Hypothalamus (tissue), 51 donors: ENCODE data around the gene WDR7.

ENCODE experiments used
- DNase-seq, 51 donors: peaks; one replicate each; lab custom pipeline; 2025; lab: John Stamatoyannopoulos, UW

WDR7 gene

GRCh38 chr18:56982766-56983165 is 331.6 kb downstream of the WDR7 start:
- no peak for DNase-seq

GRCh38 chr18:56983275-56983992 is 332.3 kb downstream of the WDR7 start:
- no peak for DNase-seq

- peak in 4 of 51 donors; percentile 2 to 26 (median 13) for DNase-seq
Measured at GRCh38 chr18:56984731-56985130, 333.6 kb downstream of the WDR7 start.

- no peak for DNase-seq
Measured at GRCh38 chr18:56986829-56987228, 335.7 kb downstream of the WDR7 start.

GRCh38 chr18:56987236-56987635 is 336.1 kb downstream of the WDR7 start:
- DNase-seq: no peak

- no peak for DNase-seq
Measured at GRCh38 chr18:56988022-56988421, 336.9 kb downstream of the WDR7 start.

GRCh38 chr18:56990678-56991077 is 339.5 kb downstream of the WDR7 start:
- DNase-seq: no peak

- DNase-seq: no peak
Measured at GRCh38 chr18:56992777-56993176, 341.6 kb downstream of the WDR7 start.

GRCh38 chr18:56995579-56996188 is 344.5 kb downstream of the WDR7 start:
- peak in 8 of 51 donors; percentile 1 to 36 (median 6) for DNase-seq

GRCh38 chr18:56997200-56997599 is 346.0 kb downstream of the WDR7 start:
- DNase-seq: no peak

- DNase-seq: no peak
Measured at GRCh38 chr18:56999823-57000222, 348.7 kb downstream of the WDR7 start.

- DNase-seq: no peak
Measured at GRCh38 chr18:57002627-57003026, 351.5 kb downstream of the WDR7 start.

- no peak for DNase-seq
Measured at GRCh38 chr18:57003342-57003741, 352.2 kb downstream of the WDR7 start.

- DNase-seq: no peak
Measured at GRCh38 chr18:57004366-57005121, 353.4 kb downstream of the WDR7 start.

- no peak for DNase-seq
Measured at GRCh38 chr18:57008001-57008686, 357.0 kb downstream of the WDR7 start.

GRCh38 chr18:57009844-57010243 is 358.7 kb downstream of the WDR7 start:
- no peak for DNase-seq

GRCh38 chr18:57014772-57015413 is 363.7 kb downstream of the WDR7 start:
- DNase-seq: no peak

- DNase-seq: no peak
Measured at GRCh38 chr18:57015451-57015850, 364.3 kb downstream of the WDR7 start.

GRCh38 chr18:57018845-57019244 is 367.7 kb downstream of the WDR7 start:
- no peak for DNase-seq

- no peak for DNase-seq
Measured at GRCh38 chr18:57022716-57023115, 371.6 kb downstream of the WDR7 start.
